H1 (cell line): ENCODE results near the gene BNC2. TPM values are rescaled to one million over a fixed set of nuclear protein-coding genes. Genes with fewer than 3 reads are reported as not detected.

Experiments
- POU5F1 ChIP-seq: IDR thresholded peaks from 2 replicates; pipeline ENCODE4 v1.6.1; 2011; ENCODE audit warnings: low read depth, mild to moderate bottlenecking, low read length, moderate library complexity
- polyA plus RNA-seq, 7 experiments: library from polyadenylated mRNA; depleted of rRNA in 3 of 7; stranded (reverse) in 5 of 7; unstranded in 2 of 7; fragments of >200 nt in 5 of 7; fragments of 200-250 nt in 2 of 7; gene quantifications; 1 replicate in 5 of 7; 2 replicates in 1 of 7; 4 replicates in 1 of 7; pipeline versions ENCODE4 v1.2.1 to v1.2.3, GENCODE V29; 2011 to 2013; ENCODE audit warnings: missing spikeins in 2 of 7, mixed read lengths in 2 of 7
- total RNA-seq: library from RNA; stranded (reverse); fragmentation: NEBNext Ultra II Directional; extraction: Animal tissue kit (Norgen Biotek cat#: 25700); gene quantifications from 2 replicates; pipeline ENCODE4 v1.2.1, GENCODE V29; 2021
- TF ChIP-seq, protein P1 (sequence below): fragments of 300-600 bp; sonication (generic); IDR thresholded peaks from 2 replicates; pipeline ENCODE4 v1.7.1; 2012; ENCODE audit warnings: low read length, moderate library complexity, mild to moderate bottlenecking, inconsistent platforms; ENCODE audit not compliant: insufficient replicate concordance

The BNC2 gene
- total and polyA plus RNA-seq, 2 of the 8 experiments (the other 6 are each of a cell fraction or from before 2014, with no cell fraction given), result 16.0 to 26.8 TPM

- TF ChIP-seq, protein P1, sequence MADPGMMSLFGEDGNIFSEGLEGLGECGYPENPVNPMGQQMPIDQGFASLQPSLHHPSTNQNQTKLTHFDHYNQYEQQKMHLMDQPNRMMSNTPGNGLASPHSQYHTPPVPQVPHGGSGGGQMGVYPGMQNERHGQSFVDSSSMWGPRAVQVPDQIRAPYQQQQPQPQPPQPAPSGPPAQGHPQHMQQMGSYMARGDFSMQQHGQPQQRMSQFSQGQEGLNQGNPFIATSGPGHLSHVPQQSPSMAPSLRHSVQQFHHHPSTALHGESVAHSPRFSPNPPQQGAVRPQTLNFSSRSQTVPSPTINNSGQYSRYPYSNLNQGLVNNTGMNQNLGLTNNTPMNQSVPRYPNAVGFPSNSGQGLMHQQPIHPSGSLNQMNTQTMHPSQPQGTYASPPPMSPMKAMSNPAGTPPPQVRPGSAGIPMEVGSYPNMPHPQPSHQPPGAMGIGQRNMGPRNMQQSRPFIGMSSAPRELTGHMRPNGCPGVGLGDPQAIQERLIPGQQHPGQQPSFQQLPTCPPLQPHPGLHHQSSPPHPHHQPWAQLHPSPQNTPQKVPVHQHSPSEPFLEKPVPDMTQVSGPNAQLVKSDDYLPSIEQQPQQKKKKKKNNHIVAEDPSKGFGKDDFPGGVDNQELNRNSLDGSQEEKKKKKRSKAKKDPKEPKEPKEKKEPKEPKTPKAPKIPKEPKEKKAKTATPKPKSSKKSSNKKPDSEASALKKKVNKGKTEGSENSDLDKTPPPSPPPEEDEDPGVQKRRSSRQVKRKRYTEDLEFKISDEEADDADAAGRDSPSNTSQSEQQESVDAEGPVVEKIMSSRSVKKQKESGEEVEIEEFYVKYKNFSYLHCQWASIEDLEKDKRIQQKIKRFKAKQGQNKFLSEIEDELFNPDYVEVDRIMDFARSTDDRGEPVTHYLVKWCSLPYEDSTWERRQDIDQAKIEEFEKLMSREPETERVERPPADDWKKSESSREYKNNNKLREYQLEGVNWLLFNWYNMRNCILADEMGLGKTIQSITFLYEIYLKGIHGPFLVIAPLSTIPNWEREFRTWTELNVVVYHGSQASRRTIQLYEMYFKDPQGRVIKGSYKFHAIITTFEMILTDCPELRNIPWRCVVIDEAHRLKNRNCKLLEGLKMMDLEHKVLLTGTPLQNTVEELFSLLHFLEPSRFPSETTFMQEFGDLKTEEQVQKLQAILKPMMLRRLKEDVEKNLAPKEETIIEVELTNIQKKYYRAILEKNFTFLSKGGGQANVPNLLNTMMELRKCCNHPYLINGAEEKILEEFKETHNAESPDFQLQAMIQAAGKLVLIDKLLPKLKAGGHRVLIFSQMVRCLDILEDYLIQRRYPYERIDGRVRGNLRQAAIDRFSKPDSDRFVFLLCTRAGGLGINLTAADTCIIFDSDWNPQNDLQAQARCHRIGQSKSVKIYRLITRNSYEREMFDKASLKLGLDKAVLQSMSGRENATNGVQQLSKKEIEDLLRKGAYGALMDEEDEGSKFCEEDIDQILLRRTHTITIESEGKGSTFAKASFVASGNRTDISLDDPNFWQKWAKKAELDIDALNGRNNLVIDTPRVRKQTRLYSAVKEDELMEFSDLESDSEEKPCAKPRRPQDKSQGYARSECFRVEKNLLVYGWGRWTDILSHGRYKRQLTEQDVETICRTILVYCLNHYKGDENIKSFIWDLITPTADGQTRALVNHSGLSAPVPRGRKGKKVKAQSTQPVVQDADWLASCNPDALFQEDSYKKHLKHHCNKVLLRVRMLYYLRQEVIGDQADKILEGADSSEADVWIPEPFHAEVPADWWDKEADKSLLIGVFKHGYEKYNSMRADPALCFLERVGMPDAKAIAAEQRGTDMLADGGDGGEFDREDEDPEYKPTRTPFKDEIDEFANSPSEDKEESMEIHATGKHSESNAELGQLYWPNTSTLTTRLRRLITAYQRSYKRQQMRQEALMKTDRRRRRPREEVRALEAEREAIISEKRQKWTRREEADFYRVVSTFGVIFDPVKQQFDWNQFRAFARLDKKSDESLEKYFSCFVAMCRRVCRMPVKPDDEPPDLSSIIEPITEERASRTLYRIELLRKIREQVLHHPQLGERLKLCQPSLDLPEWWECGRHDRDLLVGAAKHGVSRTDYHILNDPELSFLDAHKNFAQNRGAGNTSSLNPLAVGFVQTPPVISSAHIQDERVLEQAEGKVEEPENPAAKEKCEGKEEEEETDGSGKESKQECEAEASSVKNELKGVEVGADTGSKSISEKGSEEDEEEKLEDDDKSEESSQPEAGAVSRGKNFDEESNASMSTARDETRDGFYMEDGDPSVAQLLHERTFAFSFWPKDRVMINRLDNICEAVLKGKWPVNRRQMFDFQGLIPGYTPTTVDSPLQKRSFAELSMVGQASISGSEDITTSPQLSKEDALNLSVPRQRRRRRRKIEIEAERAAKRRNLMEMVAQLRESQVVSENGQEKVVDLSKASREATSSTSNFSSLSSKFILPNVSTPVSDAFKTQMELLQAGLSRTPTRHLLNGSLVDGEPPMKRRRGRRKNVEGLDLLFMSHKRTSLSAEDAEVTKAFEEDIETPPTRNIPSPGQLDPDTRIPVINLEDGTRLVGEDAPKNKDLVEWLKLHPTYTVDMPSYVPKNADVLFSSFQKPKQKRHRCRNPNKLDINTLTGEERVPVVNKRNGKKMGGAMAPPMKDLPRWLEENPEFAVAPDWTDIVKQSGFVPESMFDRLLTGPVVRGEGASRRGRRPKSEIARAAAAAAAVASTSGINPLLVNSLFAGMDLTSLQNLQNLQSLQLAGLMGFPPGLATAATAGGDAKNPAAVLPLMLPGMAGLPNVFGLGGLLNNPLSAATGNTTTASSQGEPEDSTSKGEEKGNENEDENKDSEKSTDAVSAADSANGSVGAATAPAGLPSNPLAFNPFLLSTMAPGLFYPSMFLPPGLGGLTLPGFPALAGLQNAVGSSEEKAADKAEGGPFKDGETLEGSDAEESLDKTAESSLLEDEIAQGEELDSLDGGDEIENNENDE, result no peak
- no peak for TF ChIP-seq POU5F1
Measured at GRCh38 chr9:16552252-16552651, 318.2 kb downstream of the BNC2 start (continued).
